HG03520 (cell line): ENCODE measurements around the gene RBM5.

Experiments used
- ATAC-seq: cut with Tn5 transposase; IDR thresholded peaks from one replicate; pipeline ENCODE4 v1.9.1; 2021; ENCODE audit warnings: mild to moderate bottlenecking, moderate library complexity; ENCODE audit not compliant: unreplicated experiment

The RBM5 gene

DNA sequence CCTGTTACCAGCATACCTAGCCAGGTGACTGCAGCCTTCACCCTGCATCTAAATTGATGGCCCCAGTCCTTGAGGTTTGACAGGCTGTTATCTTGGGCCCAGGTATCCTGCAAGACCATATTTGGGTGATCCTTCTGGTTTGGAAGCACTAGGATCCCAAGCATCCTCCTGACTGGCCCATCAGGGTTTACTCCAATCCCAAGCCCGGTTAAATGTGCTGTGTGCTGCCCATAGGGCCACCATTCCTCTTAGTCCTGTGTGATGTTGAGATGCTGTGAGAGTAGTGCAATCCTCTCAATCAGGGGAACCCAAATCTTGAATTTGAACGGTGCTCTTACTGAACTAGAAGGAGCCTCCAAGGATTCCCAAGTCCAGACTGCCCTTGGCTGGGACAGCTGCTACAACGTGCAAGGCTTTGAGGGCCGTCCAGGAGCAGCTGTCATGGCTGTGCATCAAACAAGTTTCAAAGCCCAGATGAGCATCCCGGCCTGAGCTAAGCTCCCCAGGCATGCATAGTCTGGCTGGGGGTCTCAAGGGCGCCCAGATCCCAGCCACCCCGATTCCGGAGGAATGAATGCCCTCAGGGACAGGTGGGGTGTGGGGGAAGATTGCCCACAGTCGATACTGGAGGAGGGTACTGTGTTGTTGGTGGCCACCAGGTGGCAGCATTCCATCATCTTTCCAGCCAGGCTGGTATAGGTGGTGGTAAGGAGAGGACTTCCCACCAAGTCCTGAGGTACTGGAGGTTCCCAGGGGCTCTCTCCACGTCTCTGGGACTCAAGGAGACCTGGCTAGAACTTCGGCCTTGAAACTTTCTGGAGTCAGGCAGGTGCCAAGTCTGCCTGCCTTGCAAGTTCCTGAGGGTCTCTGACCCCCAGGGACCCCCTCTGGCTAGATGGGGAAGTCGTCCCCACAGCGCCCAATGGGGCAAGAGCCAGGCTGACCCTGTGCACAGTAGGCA is 32.6 kb downstream of the RBM5 start:
- no peak for ATAC-seq

DNA sequence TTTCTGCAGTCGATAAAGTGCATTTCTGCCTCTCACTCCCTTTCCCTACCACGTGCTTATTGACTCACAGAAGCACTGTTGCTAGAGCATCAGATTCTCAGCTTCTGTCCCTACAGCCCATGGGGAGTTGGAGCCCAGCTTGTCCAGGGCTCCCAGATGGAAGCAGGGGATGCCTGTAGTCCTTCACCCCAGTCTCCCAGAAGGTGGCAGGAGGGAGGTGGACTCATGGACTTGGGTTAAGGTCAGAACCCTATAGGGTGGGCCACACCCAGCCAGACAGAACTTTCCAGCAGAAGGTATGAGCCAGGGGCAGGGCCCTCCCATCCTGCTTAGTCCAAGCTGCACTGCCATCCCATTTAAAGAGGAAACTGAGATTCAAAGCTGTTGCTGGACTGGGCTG is 33.4 kb downstream of the RBM5 start:
- no peak for ATAC-seq

DNA sequence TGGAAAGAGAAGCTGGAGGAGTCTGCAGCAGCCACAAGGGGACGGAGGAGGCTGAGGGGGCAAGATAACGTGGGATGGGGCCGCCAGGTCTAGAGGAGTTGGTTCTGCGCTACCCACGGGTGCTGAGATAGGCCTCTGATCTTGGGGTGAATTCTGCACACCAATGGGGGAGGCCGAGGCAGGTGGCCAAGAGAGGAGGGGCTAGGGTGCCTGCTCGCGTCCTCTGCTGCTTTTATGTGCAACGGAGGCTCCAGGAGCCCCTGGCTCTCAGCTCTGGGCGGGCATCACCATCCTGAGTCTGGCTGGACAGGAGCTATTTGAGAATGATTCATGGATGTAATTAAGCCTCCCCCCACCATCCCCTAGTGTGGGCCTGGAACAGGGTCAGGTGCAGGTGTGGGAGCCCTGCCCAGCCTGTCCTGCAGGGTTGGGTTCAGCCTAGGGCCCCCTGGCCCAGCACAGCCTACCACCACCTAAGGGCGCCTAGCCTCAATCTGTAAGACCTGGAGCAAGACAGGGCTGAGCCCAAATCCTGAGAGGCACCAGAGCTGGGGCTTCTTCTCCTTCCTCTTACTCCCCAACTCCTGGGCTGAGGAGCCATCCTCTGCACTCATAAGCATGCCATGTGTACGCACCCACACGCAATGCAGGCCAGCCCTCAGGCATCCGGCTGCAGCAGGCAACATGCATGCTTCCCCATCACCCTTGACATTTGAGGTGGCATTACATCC is 34.1 kb downstream of the RBM5 start:
- no peak for ATAC-seq

DNA sequence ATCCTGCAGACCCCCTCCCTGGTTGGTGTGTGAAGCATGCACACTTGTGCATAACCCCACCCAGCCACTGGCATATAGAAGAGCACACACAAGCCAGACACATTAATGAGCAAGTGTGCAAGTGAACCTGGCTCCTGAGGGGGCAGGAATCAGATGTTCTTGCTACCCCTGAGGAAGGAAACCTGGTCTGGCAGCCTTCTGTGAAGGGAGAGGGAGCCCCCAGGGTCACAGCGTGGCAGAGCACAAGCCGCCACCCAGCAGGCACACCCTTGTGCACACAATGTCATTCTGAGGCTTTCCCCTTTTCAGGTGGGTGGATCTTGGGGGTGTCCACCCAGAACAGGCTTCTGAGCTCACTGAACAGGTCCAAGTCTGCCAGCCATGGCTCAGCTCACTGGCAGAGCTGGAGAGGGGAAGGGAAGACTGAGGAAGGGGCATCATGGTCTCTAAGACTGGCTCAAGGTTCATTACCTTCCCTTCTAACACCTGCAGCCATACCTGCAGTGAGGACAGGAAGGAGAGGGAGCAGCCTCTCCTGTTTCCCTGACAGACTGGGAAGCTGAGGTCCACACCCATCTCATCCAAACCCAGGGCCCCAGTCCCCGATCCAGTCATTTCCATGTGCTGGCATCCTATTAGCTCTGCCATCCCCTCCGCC is 34.8 kb downstream of the RBM5 start:
- ATAC-seq = no peak

DNA sequence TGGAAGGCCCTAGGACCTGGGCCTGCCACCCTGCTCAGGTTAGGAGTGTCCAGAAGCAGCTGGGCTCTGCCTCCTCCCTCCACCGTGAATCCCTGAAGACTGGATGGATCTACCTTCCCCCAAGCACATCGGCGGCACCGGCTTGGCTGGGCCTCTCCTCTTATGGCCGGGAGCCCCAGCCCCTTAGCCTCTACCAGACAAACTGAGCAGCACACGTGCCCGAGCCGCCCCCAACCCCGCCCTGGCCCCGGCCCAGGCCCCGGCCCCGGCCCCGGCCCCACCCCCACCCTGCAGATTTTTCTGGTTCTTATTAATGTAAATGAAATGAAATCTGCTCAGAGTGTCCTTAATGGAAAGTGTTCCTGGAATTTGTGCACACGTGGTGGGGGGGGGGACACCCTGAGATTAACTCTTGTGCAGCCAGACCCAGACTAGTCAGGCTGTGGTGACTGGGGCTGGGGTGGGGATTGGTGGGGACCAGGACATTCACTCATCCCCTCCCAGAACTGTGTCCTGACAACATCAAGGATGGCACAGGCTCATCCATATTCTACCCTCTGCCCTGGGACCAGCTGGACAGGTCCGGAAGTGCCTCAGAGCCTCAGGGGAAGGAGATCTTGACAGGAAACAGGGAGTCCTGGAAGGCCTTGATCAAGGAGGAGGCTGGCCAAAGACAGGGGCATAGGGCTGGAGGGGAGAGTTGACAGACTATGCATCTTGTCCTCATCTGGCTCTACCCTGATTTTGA is 35.5 kb downstream of the RBM5 start:
- ATAC-seq = no peak

DNA sequence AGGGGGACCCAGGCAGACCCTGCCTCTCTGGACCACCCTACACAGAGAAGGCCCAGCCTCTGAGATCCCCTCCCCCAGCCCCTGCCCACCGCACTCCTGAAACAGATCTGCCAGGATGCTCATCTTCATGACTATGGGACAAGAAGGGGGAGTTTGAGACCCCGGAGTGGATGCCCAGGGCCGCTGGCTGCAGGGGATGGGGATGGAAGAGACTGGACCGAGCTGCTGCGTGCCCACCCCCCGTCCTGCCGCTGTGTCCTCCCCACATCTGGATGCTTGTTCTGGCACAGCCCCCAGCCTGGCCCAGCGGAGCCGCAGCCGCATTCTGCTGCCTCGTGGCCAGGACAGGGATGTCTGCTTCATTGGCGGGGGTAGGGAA is 36.1 kb downstream of the RBM5 start:
- no peak for ATAC-seq

DNA sequence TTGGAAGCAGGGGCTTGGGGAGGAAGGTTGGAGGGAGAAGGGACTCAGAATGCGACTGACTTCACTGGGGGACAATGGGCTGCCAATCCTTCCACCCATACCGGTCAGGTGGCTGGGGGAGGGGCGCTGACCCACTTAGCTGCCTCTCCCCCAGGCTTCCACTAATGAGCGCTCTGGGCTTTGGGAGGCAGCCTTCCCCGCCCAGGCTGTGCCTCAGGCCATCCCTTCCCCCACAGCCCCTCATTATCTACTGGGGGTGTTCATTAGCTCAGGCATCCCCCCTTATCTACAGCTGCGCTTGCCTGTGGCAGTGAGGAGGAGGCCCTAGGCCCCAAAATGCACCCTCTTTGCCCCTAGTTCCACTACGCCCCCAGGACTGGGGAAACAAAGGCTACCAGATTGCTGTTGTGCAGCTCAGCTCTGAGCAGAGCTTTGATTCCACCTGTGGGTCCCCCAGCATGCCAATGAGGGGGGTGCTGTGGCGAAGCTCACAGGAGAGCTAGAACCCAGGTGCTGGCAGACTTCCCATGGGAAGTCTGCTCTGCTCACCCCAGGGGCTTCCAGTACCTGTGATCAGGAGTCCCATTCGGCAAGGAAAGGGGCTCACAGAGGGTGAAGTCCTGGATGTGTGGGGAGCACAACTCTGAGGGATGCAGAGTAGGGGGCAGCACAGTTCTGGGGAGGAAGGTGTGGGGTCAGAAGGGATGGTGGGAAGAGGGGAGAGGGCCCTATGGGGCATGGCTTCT is 37.0 kb downstream of the RBM5 start:
- ATAC-seq = no peak

DNA sequence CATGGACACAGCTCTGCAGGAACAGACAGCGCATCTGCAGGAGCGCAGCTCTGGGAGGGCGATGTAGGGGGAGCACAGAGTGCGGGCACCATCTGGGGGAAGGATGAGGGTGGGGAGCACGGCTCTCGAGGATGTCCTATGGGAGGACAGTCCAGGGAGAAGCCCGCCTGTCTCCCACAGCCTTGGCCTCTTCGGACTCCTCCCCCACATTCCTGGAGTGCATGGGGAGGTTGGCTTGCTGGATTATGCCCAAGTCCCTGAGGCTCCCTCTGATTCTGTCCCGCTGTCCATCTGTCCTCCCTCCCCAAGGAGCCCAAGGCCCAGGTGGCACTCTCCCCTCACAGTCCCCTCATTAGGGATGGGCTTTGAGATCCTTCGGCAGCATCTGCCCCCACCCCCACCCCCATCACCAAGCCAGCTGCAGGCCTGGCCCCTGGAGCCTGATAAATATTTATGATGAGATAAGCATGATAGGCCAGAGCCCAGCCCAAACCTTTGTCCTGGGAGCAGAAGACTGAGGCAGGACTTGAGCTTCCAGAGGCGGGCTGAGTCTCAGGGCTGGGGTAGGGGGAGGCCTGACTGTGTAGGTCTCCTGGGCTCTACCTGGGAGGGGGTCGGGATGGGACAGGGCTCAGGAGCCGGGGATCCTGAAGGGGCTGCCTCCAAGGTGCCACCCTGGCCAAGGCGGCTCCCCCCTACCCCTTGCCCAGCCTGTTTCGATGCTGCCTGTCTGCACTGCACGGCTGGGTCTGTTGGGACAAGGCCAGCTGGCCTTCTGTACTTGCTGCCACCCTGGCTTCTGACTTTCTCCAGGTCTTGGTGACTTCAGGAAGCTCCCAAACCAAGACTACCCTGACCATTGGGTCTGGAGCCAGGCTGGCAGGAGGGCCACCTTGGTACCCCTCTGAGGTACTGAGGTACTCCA is 37.8 kb downstream of the RBM5 start:
- no peak for ATAC-seq

DNA sequence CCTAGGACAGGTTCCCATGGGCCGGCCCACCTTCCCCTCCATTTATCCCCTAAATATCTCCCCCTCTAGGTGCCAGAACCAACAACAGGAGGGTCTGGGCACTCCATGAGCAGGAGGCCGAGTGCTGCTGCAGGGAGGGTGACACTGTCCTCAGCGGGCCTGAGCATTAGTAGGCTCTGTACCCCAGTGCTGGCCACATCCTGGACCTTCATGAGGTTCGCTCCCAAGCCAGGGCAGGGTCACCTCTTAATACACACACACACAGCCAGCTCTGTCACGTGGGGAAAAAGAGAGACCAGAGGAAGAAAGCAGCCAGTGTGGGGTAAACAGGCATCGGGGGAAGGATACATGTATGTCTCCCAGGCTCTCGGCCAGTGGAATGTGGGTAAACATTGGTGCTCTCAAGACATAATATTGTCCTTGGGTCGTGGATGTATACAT is 38.6 kb downstream of the RBM5 start:
- ATAC-seq = no peak

DNA sequence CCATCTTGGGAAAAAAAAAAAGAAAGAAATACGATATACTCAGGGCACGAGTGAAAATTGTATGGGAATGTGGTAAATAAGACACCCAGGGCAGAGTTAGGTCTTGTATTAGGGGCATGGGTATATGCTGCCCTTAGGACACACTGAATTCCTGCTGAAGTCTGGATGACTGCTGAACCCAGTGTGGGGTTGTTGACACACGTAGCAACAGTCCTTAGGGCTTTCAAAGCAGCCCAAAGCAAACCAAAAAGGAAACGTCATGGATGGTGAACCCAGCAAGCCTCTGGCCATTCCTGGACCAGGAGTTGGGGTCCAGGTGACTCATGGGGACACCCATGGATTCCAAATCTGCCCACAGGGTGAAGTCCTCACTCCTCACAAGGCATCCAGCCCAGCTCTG is 39.3 kb downstream of the RBM5 start:
- ATAC-seq = no peak

DNA sequence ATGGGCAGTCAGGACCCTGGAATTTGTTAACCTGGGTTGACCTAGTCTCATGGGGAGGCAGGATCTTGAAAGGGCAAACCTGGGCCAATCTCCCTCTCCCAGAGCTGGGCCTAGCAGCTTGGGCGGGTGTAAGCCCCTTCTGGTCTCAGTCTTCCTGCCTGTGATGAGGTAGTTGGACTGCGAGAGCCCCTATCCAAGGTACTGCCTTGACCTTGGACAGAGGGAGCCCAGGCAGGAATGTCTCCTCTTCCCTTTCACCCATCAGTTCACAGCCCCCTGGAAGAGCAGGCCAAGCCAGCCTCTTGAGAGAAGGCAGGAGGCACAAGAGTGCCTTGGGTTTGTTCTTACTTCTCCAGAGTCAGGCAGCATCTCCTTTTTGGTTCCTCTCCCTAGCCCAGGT is 41.7 kb downstream of the RBM5 start:
- no peak for ATAC-seq

DNA sequence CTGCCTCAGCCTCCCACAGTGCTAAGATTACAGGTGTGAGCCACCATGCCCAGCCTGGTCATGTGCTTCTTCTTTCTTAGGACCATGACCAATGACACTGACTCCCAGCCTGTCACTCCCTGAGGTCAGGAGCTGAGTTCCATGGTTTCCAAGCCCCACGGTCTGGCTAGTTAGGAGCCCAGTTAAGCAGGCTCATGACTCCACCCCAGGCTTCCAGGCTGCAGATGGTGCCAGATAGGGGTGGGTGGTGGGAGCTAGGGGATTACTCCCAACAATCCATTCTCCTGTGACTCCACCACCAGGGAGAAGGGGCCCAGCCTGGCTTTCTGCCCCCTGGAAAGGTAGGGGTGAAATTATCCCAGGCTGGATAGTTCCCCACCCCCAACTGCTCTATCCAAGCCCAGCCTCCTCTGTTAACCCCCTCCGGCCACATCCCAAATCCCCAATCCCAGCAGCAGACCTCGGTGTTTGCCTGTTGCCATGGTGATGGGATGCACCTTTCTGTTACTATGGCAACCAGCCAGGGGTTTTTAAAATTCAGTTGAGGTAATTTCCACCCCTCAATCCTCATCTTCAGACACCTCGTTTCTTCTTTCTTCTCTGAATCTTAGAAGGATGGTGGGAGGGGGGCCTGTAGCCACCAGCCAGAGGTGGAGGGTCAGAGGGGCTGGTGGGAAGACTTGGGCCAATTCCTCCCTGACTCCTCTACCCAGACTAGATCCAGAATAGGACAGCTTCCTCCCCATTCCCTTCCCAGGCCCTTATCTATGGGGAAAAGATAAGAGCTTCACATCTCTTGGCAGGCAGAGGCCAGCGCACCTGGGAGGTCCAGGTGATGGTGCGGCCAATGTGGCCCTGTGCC is 43.9 kb downstream of the RBM5 start:
- no peak for ATAC-seq

DNA sequence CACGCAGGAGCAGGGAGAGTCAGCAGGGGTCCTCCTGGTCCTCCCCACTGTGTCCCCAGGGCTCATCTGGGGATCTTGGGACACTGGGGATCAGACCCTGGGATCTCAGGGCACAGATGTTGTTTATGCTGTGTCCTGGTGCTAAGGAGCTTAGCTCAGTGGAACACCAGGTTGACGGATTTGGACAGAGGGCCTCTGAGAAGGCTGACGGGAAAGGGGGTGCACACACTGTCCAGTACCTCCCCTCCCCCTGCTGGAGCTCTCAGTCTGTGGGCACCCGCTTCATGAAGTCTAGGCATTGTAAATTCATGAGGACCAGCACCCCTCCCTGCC is 44.5 kb downstream of the RBM5 start:
- ATAC-seq = no peak

DNA sequence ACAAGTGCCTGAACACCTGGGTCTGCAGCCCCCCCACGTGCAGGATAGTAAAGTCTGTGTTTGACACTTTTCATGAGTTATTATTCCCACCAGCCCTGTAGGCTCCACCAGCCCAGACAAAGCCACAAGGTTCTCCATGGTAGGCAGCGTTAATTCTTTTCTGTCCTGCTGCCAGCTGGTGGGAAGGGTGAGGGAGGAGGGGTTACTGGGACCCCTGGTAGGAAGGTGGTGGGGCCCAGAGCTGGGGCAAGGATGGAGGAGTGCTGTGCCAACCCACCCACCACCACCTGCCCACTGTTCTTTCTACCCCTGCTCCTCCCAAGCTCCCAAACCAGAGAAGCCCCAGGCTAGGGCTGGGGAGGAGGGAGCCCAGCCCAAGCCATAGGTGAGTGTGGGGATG is 45.6 kb downstream of the RBM5 start:
- ATAC-seq = no peak

DNA sequence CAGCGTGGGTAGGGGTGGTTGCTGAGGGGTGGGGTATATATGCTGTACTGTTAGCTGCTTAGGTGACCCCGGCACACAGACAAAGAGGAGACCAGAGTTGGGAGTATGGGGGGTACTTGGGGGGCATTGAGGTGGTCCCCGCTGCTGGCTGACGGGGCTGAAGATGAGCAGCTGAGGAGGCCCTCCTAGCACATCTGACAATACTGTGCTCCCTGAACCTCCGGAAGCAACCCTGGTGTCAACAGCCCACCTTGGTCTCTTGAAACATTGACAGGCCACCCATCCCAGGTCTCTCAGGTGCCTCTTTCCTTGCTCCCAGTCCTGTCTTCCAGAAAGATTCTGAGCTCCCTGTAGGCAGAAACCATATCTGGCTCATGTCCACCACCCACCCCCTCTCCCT is 47.2 kb downstream of the RBM5 start:
- ATAC-seq = no peak

DNA sequence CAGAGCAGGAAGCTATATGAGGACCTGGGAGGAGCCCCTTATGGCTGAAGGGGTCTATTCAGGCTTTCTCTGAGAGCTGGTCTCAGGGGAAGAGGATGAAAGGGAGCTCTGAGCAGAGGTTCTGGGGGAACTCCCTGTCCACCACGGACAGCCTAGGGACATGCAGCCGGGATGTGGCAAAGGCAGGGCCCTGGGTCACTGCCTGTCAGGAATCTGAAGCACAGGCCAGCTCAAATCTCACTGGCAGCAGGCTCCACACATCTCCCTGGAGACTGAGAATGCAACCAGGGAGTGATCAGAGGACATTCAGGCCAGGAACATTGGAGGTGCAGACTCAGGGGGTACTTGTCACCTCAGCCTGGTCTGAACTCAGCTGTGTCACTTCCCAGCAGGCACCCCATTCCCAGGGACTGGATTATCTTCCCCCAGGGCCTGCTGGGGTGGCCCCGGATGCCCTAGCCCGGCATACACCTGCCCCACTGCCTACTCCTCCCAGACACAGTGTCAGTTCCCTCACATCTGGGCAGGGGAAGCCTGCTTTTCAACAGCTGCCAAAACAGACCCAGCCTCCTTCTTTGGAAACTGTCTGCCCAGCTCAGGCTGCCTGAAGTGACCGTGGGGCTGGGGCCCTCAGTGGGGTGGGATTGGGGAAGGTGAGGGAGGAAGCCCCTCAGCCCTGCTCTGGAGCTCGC is 48.1 kb downstream of the RBM5 start:
- no peak for ATAC-seq

DNA sequence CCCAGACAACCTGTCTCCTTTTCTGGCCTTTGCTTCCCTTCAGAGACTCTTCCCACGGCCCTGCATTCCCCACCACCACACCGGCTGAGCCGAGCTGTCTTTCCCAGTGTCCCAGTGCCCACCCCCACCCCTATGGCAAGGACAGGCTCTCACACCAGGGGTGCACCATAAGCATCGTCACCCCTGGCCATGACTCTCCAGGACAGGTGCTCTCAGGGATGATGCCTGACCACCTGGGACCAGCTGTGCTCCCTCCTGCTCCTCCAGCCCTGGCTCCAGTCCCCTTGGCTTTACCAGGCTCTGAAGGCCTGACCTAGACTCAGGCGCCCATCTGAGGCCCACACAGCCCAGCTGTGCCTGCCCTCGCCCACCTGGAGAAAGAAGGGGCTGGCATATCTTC is 48.8 kb downstream of the RBM5 start:
- ATAC-seq = no peak
